ENCODE measurements around the gene TREML2.

Gene TREML2

GRCh38 chr6:41177287-41177686 is 23.7 kb downstream of the TREML2 start:
- DNase-seq (ENCODE audit: low read depth) = no peak

GRCh38 chr6:41176189-41176588 is 24.8 kb downstream of the TREML2 start:
- no peak for DNase-seq (ENCODE audit: low read depth)

- no peak for DNase-seq (ENCODE audit: low read depth)
Measured at GRCh38 chr6:41175084-41175483, 25.9 kb downstream of the TREML2 start.

GRCh38 chr6:41174610-41175009 is 26.3 kb downstream of the TREML2 start:
- no peak for DNase-seq (ENCODE audit: low read depth)

- DNase-seq (ENCODE audit: low read depth) = no peak
Measured at GRCh38 chr6:41171908-41172307, 29.0 kb downstream of the TREML2 start.

GRCh38 chr6:41170547-41171160 is 30.3 kb downstream of the TREML2 start:
- DNase-seq (ENCODE audit: low read depth) = no peak

GRCh38 chr6:41167173-41167963 is 33.6 kb downstream of the TREML2 start:
- no peak for DNase-seq (ENCODE audit: low read depth)

- no peak for DNase-seq (ENCODE audit: low read depth)
Measured at GRCh38 chr6:41164551-41165120, 36.3 kb downstream of the TREML2 start.

- no peak for DNase-seq (ENCODE audit: low read depth)
Measured at GRCh38 chr6:41163419-41163717, 37.6 kb downstream of the TREML2 start.

- DNase-seq (ENCODE audit: low read depth) = no peak
Measured at GRCh38 chr6:41162687-41163418, 38.1 kb downstream of the TREML2 start, which contains the start of gene TREM2. Gene TREM2, minus strand, starts transcription at chr6:41163116. Its CDS starts 34 bp downstream, at chr6:41163082.

GRCh38 chr6:41161851-41162552 is 38.9 kb downstream of the TREML2 start:
- DNase-seq (ENCODE audit: low read depth) = no peak

GRCh38 chr6:41161380-41161779 is 39.6 kb downstream of the TREML2 start:
- no peak for DNase-seq (ENCODE audit: low read depth)

GRCh38 chr6:41160933-41161332 is 40.0 kb downstream of the TREML2 start:
- DNase-seq (ENCODE audit: low read depth) = no peak

- DNase-seq (ENCODE audit: low read depth) = no peak
Measured at GRCh38 chr6:41159415-41160082, 41.4 kb downstream of the TREML2 start.

- no peak for DNase-seq (ENCODE audit: low read depth)
Measured at GRCh38 chr6:41157323-41157722, 43.6 kb downstream of the TREML2 start.

GRCh38 chr6:41156771-41157170 is 44.2 kb downstream of the TREML2 start:
- DNase-seq (ENCODE audit: low read depth) = no peak

GRCh38 chr6:41156001-41156400 is 44.9 kb downstream of the TREML2 start:
- no peak for DNase-seq (ENCODE audit: low read depth)

GRCh38 chr6:41155132-41155805 is 45.7 kb downstream of the TREML2 start:
- no peak for DNase-seq (ENCODE audit: low read depth)

- no peak for DNase-seq (ENCODE audit: low read depth)
Measured at GRCh38 chr6:41153992-41154625, 46.8 kb downstream of the TREML2 start, which contains the start of gene TREML1. Gene TREML1, minus strand, starts transcription at chr6:41154347. Its CDS starts 59 bp downstream, at chr6:41154288.

GRCh38 chr6:41153451-41153850 is 47.5 kb downstream of the TREML2 start:
- no peak for DNase-seq (ENCODE audit: low read depth)

Measured in T-helper 22 cell (primary cell).